LNCaP clone FGC (cell line): ENCODE data around the gene PSAT1.

Experiments used
- DNase-seq: peaks from one replicate; pipeline ENCODE4 v3.0.0-alpha.2; 2011; ENCODE audit warnings: low read depth
- H3K4me3 ChIP-seq: 2 replicates; pipeline ENCODE4 v1.5.1; 2011; ENCODE audit warnings: mild to moderate bottlenecking, low read depth, low read length, control low read depth
- CTCF ChIP-seq: IDR thresholded peaks from 2 replicates; pipeline ENCODE4 v1.5.1; 2012; ENCODE audit warnings: mild to moderate bottlenecking; ENCODE audit not compliant: control insufficient read depth, insufficient read depth; ENCODE audit errors: extremely low read depth

The PSAT1 gene

GRCh38 chr9:78292026-78292425 is 4.9 kb upstream of the PSAT1 start:
- no peak for TF ChIP-seq CTCF
- no peak for DNase-seq

GRCh38 chr9:78292716-78293497 is 4.0 kb upstream of the PSAT1 start:
- no peak for TF ChIP-seq CTCF
- H3K4me3 ChIP-seq = no peak overlapping the region
- DNase-seq = no peak

More at GRCh38 chr9:78292026-78292425, 4.9 kb upstream of the PSAT1 start:
- H3K4me3 ChIP-seq = no peak overlapping the region

GRCh38 chr9:78294290-78295176 is 2.4 kb upstream of the PSAT1 start:
- TF ChIP-seq CTCF = no peak
- DNase-seq = no peak
- no peak overlapping the region for H3K4me3 ChIP-seq

- H3K4me3 ChIP-seq = no peak overlapping the region
- no peak for TF ChIP-seq CTCF
- DNase-seq = no peak
Observed at GRCh38 chr9:78295177-78295575, 1.7 kb upstream of the PSAT1 start.

GRCh38 chr9:78295731-78296130 is 1.2 kb upstream of the PSAT1 start:
- peak overlapping the region; percentile 88 for H3K4me3 ChIP-seq
- no peak for DNase-seq
- TF ChIP-seq CTCF = no peak

- H3K4me3 ChIP-seq = peak overlapping the region; percentile 88
- no peak for TF ChIP-seq CTCF
- DNase-seq = peak; percentile 82
Observed at GRCh38 chr9:78296201-78296892, 578 bp upstream of the PSAT1 start.
